ENCODE data around the gene KRR1.
"Not testable (repeated sequence)": the region's sequence is repeated elsewhere in the genome, so short reads cannot be mapped to it uniquely, and the experiment has no call there.

Gene KRR1

GRCh38 chr12:75525263-75525662 is 13.9 kb upstream of the KRR1 start:
- DNase-seq = no peak

- not testable (repeated sequence) for DNase-seq
These were observed 10.7 kb upstream of the KRR1 start for GRCh38 chr12:75522124-75522523.

GRCh38 chr12:75521224-75521623 is 9.8 kb upstream of the KRR1 start:
- not testable (repeated sequence) for DNase-seq

- no peak for DNase-seq
These were observed 1.8 kb downstream of the KRR1 start for GRCh38 chr12:75509621-75510020.

GRCh38 chr12:75508159-75508558 is 3.2 kb downstream of the KRR1 start:
- no peak for DNase-seq

GRCh38 chr12:75507086-75507485 is 4.3 kb downstream of the KRR1 start:
- no peak for DNase-seq

- peak; percentile 31 for DNase-seq
These were observed 5.6 kb downstream of the KRR1 start for GRCh38 chr12:75505706-75506312.

- no peak for DNase-seq
These were observed 7.5 kb downstream of the KRR1 start for GRCh38 chr12:75503866-75504265.

GRCh38 chr12:75503459-75503858 is 8.0 kb downstream of the KRR1 start:
- DNase-seq = no peak

- no peak for DNase-seq
These were observed 20.2 kb downstream of the KRR1 start for GRCh38 chr12:75491169-75491568.

- DNase-seq = peak; percentile 18
These were observed 21.7 kb downstream of the KRR1 start for GRCh38 chr12:75489613-75490210.

GRCh38 chr12:75489187-75489586 is 22.2 kb downstream of the KRR1 start:
- DNase-seq = no peak

- peak; percentile 43 for DNase-seq
These were observed 22.9 kb downstream of the KRR1 start for GRCh38 chr12:75488553-75488952.

- no peak for DNase-seq
These were observed 24.1 kb downstream of the KRR1 start for GRCh38 chr12:75487308-75487707.

GRCh38 chr12:75484450-75484849 is 27.0 kb downstream of the KRR1 start:
- DNase-seq = not testable (repeated sequence)

- no peak for DNase-seq
These were observed 28.0 kb downstream of the KRR1 start for GRCh38 chr12:75483431-75483830.

- no peak for DNase-seq
These were observed 28.8 kb downstream of the KRR1 start for GRCh38 chr12:75482646-75483045.

- peak; percentile 64 for DNase-seq
These were observed 29.6 kb downstream of the KRR1 start for GRCh38 chr12:75481774-75482173.

GRCh38 chr12:75481013-75481705 is 30.2 kb downstream of the KRR1 start:
- DNase-seq = peak; percentile 17

- DNase-seq = peak; percentile 99
These were observed 30.9 kb downstream of the KRR1 start, which contains the start of gene GLIPR1 for GRCh38 chr12:75480469-75480949. TSS of gene GLIPR1 (plus strand) at chr12:75480755. CDS start at chr12:75480881, 126 bp downstream.

- DNase-seq = peak; percentile 74
These were observed 31.4 kb downstream of the KRR1 start for GRCh38 chr12:75479963-75480461.

GRCh38 chr12:75478116-75478794 is 33.2 kb downstream of the KRR1 start:
- DNase-seq = peak; percentile 70

- DNase-seq = no peak
These were observed 34.3 kb downstream of the KRR1 start for GRCh38 chr12:75477137-75477536.

Measured in fibroblast of skin of abdomen (primary cell).